GM21526 (cell line): Measurements from ENCODE around the gene SEC24A.
"Not testable (repeated sequence)": the region's sequence is repeated elsewhere in the genome, so short reads cannot be mapped to it uniquely, and the experiment has no call there.

Source experiments
- ATAC-seq: cut with Tn5 transposase; IDR thresholded peaks from one replicate; pipeline ENCODE4 v1.9.1; 2021; ENCODE audit warnings: moderate library complexity; ENCODE audit not compliant: unreplicated experiment, low FRiP score

The SEC24A gene

GRCh38 chr5:134649163-134649835, 714 bp downstream of the SEC24A start:
- ATAC-seq = peak; percentile 13

- ATAC-seq = not testable (repeated sequence)
Measured at GRCh38 chr5:134650660-134651059, 2.1 kb downstream of the SEC24A start.

- ATAC-seq = no peak
Measured at GRCh38 chr5:134651531-134651930, 2.9 kb downstream of the SEC24A start.

GRCh38 chr5:134656690-134657089, 8.1 kb downstream of the SEC24A start:
- no peak for ATAC-seq

- ATAC-seq = no peak
Measured at GRCh38 chr5:134659456-134659855, 10.9 kb downstream of the SEC24A start.

- no peak for ATAC-seq
Measured at GRCh38 chr5:134659922-134660321, 11.3 kb downstream of the SEC24A start.

- ATAC-seq = no peak
Measured at GRCh38 chr5:134662971-134663370, 14.4 kb downstream of the SEC24A start.

- ATAC-seq = no peak
Measured at GRCh38 chr5:134664448-134664847, 15.9 kb downstream of the SEC24A start.

GRCh38 chr5:134673546-134673945, 25.0 kb downstream of the SEC24A start:
- not testable (repeated sequence) for ATAC-seq

GRCh38 chr5:134677357-134677756, 28.8 kb downstream of the SEC24A start:
- not testable (repeated sequence) for ATAC-seq

- ATAC-seq = not testable (repeated sequence)
Measured at GRCh38 chr5:134690144-134690543, 41.6 kb downstream of the SEC24A start.

GRCh38 chr5:134692722-134693121, 44.1 kb downstream of the SEC24A start:
- ATAC-seq = no peak

- no peak for ATAC-seq
Measured at GRCh38 chr5:134708301-134708700, 59.7 kb downstream of the SEC24A start.

- ATAC-seq = no peak
Measured at GRCh38 chr5:134714120-134714519, 65.5 kb downstream of the SEC24A start.

- ATAC-seq = no peak
Measured at GRCh38 chr5:134714541-134714940, 66.0 kb downstream of the SEC24A start.

GRCh38 chr5:134715466-134715865, 66.9 kb downstream of the SEC24A start:
- ATAC-seq = not testable (repeated sequence)

- ATAC-seq = no peak
Measured at GRCh38 chr5:134724872-134725271, 76.3 kb downstream of the SEC24A start.

GRCh38 chr5:134732819-134733218, 84.2 kb downstream of the SEC24A start:
- no peak for ATAC-seq

GRCh38 chr5:134735243-134735642, 86.7 kb downstream of the SEC24A start:
- no peak for ATAC-seq

- ATAC-seq = no peak
Measured at GRCh38 chr5:134736173-134736812, 87.7 kb downstream of the SEC24A start.

GRCh38 chr5:134738133-134738962, 89.8 kb downstream of the SEC24A start, which contains the start of gene CAMLG:
Gene CAMLG, plus strand, starts transcription at chr5:134738548. Its CDS starts 73 bp downstream, at chr5:134738621.
- ATAC-seq = peak; percentile 92
